Sigmoid colon (tissue), 4 donors: ENCODE measurements around the gene WSB1.

Source experiments
- CTCF ChIP-seq, 4 experiments: fragments of 450-650 bp in 3 of 4; fragments of 200-600 bp in 1 of 4; IDR thresholded peaks; one replicate each; pipeline ENCODE4 v1.5.1; 2016 to 2019; ENCODE audit warnings: antibody characterized with exemption in 4 of 4, mild to moderate bottlenecking in 3 of 4, moderate library complexity in 2 of 4
- EP300 ChIP-seq, 4 donors: sonication (generic); formaldehyde crosslinking; IDR thresholded peaks; one replicate each; pipeline ENCODE4 v1.6.1; 2017; ENCODE audit warnings: antibody characterized with exemption in 4 of 4
- POLR2AphosphoS5 ChIP-seq, 4 donors: sonication (generic); formaldehyde crosslinking; IDR thresholded peaks; one replicate each; pipeline ENCODE4 v1.6.1; 2017; ENCODE audit warnings: antibody characterized with exemption in 4 of 4

GRCh38 chr17:27332485-27333409, 38.8 kb downstream of the WSB1 start:
- TF ChIP-seq CTCF (IDR thresholded peaks at IDR 0.05), result peak; percentile 86 to 93 (median 90)
- peak; percentile 35 to 73 (median 66) for TF ChIP-seq POLR2AphosphoS5 (IDR thresholded peaks at IDR 0.05)
- peak in 2 of 4 donors; percentile 32 to 54 for TF ChIP-seq EP300 (IDR thresholded peaks at IDR 0.05)
